ENCODE results near the gene ATP6V1F.

ATP6V1F gene

GRCh38 chr7:128882134-128882533 is 19.5 kb downstream of the ATP6V1F start:
- DNase-seq (ENCODE audit: low read depth in 3 of 3), result no peak

GRCh38 chr7:128883622-128884448 is 21.2 kb downstream of the ATP6V1F start:
- DNase-seq (ENCODE audit: low read depth in 3 of 3), result peak; percentile 72 to 84 (median 79)

GRCh38 chr7:128884561-128885369 is 22.1 kb downstream of the ATP6V1F start:
- DNase-seq (ENCODE audit: low read depth in 3 of 3), result no peak

- no peak for DNase-seq (ENCODE audit: low read depth in 3 of 3)
These were observed 22.9 kb downstream of the ATP6V1F start for GRCh38 chr7:128885370-128886187.

- no peak for DNase-seq (ENCODE audit: low read depth in 3 of 3)
These were observed 23.9 kb downstream of the ATP6V1F start for GRCh38 chr7:128886391-128887168.

GRCh38 chr7:128887169-128888038 is 24.7 kb downstream of the ATP6V1F start:
- DNase-seq (ENCODE audit: low read depth in 3 of 3), result no peak

- DNase-seq (ENCODE audit: low read depth in 3 of 3), result no peak
These were observed 25.5 kb downstream of the ATP6V1F start for GRCh38 chr7:128888039-128888755.

GRCh38 chr7:128888756-128889095 is 26.1 kb downstream of the ATP6V1F start:
- no peak for DNase-seq (ENCODE audit: low read depth in 3 of 3)

GRCh38 chr7:128889121-128889520 is 26.5 kb downstream of the ATP6V1F start:
- no peak for DNase-seq (ENCODE audit: low read depth in 3 of 3)

- no peak for DNase-seq (ENCODE audit: low read depth in 3 of 3)
These were observed 27.9 kb downstream of the ATP6V1F start for GRCh38 chr7:128890306-128891109.

GRCh38 chr7:128891110-128891941 is 28.7 kb downstream of the ATP6V1F start:
- peak in 1 of 3 experiments; percentile 12 for DNase-seq (ENCODE audit: low read depth in 3 of 3)

GRCh38 chr7:128891942-128892269 is 29.2 kb downstream of the ATP6V1F start:
- DNase-seq (ENCODE audit: low read depth in 3 of 3), result no peak

- no peak for DNase-seq (ENCODE audit: low read depth in 3 of 3)
These were observed 30.0 kb downstream of the ATP6V1F start for GRCh38 chr7:128892521-128893250.

- no peak for DNase-seq (ENCODE audit: low read depth in 3 of 3)
These were observed 30.8 kb downstream of the ATP6V1F start for GRCh38 chr7:128893251-128894100.

- DNase-seq (ENCODE audit: low read depth in 3 of 3), result no peak
These were observed 31.4 kb downstream of the ATP6V1F start for GRCh38 chr7:128894101-128894440.

- DNase-seq (ENCODE audit: low read depth in 3 of 3), result no peak
These were observed 32.7 kb downstream of the ATP6V1F start for GRCh38 chr7:128895320-128895719.

GRCh38 chr7:128899392-128899791 is 36.7 kb downstream of the ATP6V1F start:
- no peak for DNase-seq (ENCODE audit: low read depth in 3 of 3)

Data from stimulated activated CD4-positive, alpha-beta T cell treated with anti-CD3 and anti-CD28 coated beads, TNF-alpha, amount 100 ng/mL, for 24 hours (primary cell).